Measurements from ENCODE around the gene KLHL26. TPM values are rescaled to one million over a fixed set of nuclear protein-coding genes. Genes with fewer than 3 reads are reported as not detected.
A peak's percentile ranks its signal among the peaks of the same experiment; 100 is the strongest.

Gene KLHL26
- total RNA-seq, 2 donors from 2014 or later, result 7.3 to 14.7 TPM

DNA sequence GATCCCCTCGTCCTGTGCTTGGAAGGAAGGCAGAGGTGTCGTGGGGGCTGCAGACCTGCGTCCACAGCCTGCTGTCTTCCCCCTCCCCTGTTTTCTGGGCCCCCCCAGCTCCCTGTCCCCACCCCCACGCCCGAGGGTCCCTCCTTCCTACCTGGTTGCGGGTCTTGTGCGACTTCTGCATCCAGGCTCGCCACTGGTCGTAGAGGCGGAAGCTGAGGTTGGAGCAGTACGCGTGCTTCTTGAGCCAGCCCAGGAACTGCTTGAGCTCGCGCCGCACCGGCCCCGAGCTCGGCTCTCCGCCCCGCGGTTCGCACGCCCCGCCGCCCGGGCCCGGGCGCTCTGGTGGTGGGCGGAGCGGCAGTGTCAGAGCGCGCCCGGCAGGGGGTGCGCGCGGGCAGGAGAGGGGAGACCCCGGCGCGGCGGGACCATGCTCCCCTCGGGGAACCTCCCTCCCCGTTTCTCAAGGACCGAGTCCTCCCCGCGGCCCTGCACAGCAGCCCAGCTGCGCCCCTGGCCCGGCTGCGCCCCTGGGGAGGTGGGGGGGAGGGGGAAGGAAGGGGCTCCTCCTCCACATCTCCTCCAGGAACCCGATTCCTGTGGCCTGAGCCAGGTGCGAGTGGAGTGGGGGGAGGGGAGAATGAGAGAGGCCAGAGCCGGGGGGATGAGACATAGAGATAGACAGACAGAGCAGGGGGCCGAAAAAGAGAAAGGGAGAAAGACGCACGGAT is 42.6 kb upstream of the KLHL26 start:
- Histone ChIP-seq H3K36me3 (no peaks in the 10 kb centered on the region), H3K9ac (ENCODE audit: low read depth in 2 of 2, low read length in 2 of 2) (peak overlapping the region in 1 of 2 donors; percentile 35), H3K4me3 (peak overlapping the region; percentile 19), H3K27ac (no peak overlapping the region), H3K4me1 (peaks cover 17% of the 10 kb centered on the region), H3K9me3 (no peaks in the 10 kb centered on the region), H3K27me3 (peaks cover 18% of the 10 kb centered on the region)
- intact Hi-C loops (cut with DNase I), result loop anchor here (5.0 kb wide), 1 partner anchor 253 kb away; no protein-coding TSS in a partner anchor
- DNase-seq, result peak; percentile 73
- TF ChIP-seq, protein P1, sequence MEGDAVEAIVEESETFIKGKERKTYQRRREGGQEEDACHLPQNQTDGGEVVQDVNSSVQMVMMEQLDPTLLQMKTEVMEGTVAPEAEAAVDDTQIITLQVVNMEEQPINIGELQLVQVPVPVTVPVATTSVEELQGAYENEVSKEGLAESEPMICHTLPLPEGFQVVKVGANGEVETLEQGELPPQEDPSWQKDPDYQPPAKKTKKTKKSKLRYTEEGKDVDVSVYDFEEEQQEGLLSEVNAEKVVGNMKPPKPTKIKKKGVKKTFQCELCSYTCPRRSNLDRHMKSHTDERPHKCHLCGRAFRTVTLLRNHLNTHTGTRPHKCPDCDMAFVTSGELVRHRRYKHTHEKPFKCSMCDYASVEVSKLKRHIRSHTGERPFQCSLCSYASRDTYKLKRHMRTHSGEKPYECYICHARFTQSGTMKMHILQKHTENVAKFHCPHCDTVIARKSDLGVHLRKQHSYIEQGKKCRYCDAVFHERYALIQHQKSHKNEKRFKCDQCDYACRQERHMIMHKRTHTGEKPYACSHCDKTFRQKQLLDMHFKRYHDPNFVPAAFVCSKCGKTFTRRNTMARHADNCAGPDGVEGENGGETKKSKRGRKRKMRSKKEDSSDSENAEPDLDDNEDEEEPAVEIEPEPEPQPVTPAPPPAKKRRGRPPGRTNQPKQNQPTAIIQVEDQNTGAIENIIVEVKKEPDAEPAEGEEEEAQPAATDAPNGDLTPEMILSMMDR (IDR thresholded peaks at IDR 0.05), result peak; percentile 78

DNA sequence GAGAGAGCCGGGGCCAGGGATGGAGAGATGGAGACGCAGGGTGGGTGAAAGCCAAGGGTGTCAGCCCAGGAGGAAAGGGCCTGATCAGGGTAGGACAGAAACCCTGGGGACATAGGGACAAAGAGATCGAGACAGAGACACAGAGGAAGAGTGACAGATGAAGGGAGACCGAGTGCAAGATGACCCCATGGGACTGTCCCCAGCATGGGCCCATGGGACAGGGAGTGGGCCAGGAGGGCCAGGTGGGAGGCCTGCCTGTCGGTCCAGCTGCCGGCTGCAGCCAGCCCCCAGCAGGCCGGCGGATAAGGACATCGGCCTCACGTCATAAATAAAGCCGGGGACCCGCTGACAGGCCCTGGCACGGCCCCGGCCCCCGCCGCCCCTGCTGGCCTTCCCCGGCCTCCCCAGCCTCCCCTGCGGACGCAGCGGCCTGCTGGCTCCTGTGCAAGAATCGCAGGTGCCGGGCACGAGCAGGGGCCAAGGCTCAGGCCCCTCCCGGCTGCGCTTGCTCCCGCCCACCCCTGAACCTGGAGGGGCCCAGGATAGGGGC is 41.9 kb upstream of the KLHL26 start:
- H3K9me3 ChIP-seq, result no peaks in the 10 kb centered on the region
- peak overlapping the region; percentile 19 for H3K4me3 ChIP-seq
- no peaks in the 10 kb centered on the region for H3K36me3 ChIP-seq
- peaks cover 10% of the 10 kb centered on the region for H3K4me1 ChIP-seq
- peaks cover 21% of the 10 kb centered on the region for H3K27me3 ChIP-seq
- H3K27ac ChIP-seq, result no peak overlapping the region
- DNase-seq, result no peak
- intact Hi-C loops (cut with DNase I), result loop anchor here (5.0 kb wide), 1 partner anchor 252 kb away; no protein-coding TSS in a partner anchor
- no peak overlapping the region for H3K9ac ChIP-seq (ENCODE audit: low read depth in 2 of 2, low read length in 2 of 2)
- TF ChIP-seq, protein P1 (IDR thresholded peaks at IDR 0.05), result no peak

DNA sequence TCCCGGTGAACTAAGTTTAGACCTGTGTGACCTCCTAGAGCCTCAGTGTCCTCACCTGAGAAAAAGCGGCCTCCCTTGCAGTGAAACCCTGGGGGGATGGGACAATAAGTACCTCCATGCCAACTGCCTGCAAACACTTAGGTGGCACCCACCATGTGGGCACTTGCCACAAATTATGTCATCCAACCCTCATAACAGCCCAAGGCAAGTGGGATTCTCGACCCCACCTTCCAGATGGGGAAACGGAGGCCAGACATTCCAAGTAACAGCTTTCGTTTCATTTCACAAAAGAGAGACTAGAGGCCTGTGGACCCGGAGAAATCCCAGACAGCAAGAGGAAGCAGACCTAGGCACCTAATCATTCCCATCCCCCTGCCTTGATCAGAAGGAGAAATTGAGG is 41.4 kb upstream of the KLHL26 start:
- Histone ChIP-seq H3K36me3 (no peaks in the 10 kb centered on the region), H3K9ac (ENCODE audit: low read depth in 2 of 2, low read length in 2 of 2) (no peak overlapping the region), H3K4me1 (peaks cover 10% of the 10 kb centered on the region), H3K9me3 (no peaks in the 10 kb centered on the region), H3K27me3 (peaks cover 23% of the 10 kb centered on the region), H3K4me3 (no peak overlapping the region), H3K27ac (no peak overlapping the region)
- TF ChIP-seq, protein P1 (IDR thresholded peaks at IDR 0.05), result no peak
- intact Hi-C loops (cut with DNase I), result no loop called here
- no peak for DNase-seq

DNA sequence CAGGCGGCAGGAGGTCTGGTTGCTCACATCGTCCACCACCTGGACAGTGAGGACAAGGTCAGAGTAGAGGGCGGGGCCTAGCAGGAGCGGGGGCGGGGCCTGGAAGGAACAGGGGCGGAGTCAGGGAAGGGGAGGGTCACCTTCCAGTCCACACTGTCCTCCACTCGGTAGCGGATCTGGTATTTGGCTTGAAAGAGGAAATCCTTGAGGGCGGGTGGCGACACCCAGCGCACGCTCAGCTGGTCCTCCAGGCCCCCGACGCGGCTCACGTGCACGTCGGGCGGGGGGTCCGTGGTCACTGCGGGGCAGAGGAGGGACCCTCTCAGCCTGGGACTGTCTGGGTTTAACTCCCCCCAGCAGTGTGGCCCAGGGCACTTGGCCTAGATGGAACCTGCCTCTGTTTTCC is 40.1 kb upstream of the KLHL26 start:
- no peak overlapping the region for H3K27ac ChIP-seq
- no peak overlapping the region for H3K9ac ChIP-seq (ENCODE audit: low read depth in 2 of 2, low read length in 2 of 2)
- no peaks in the 10 kb centered on the region for H3K9me3 ChIP-seq
- no peaks in the 10 kb centered on the region for H3K36me3 ChIP-seq
- TF ChIP-seq, protein P1 (IDR thresholded peaks at IDR 0.05), result no peak
- no peak overlapping the region for H3K4me3 ChIP-seq
- peaks cover 23% of the 10 kb centered on the region for H3K27me3 ChIP-seq
- DNase-seq, result peak; percentile 66
- H3K4me1 ChIP-seq, result peaks cover 10% of the 10 kb centered on the region
- intact Hi-C loops (cut with DNase I), result no loop called here

DNA sequence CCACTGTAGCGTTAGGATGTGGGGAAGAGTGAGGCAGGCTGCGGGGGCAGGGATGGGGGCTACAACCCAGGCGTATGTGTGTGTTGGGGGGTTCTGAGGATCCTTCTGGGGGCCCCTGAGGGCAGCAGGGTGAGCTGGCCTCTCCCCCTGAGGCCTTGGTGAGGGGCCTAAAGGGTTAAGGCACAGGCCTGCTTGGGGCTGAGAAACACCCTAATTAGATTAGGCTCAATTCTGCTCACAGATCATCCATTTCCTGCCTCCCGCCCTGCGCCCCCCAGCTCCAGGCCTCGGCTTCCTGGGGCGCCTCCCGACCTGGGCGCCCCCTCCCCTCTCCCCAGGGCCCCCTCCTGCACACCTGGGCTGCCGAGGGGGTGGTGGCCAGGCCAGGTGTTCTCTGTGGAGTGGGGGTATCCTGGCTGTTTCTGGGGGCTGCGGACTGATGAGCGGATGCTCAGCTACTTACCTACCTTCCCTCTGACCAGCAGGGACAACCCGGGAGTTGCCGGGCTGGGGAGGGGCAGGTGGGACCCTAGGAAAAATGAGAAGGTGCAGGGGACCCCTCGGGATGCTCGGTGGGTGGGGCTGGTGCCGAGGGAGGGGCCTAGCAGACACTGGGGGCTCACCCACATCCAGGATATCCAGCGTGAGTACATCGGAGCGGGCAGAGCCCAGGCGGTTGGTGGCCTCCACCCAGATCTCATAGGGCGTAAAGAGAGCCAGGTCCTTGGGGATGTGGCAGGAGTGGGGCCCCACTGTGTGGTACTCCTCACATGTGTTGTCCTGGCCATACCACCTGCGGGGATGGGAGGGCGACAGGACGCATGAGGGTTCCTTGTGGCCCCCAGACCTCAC is 38.8 kb upstream of the KLHL26 start:
- Histone ChIP-seq H3K4me1 (peaks cover 10% of the 10 kb centered on the region), H3K36me3 (no peaks in the 10 kb centered on the region), H3K27me3 (peaks cover 30% of the 10 kb centered on the region), H3K9me3 (no peaks in the 10 kb centered on the region), H3K27ac (no peak overlapping the region), H3K4me3 (no peak overlapping the region), H3K9ac (ENCODE audit: low read depth in 2 of 2, low read length in 2 of 2) (no peak overlapping the region)
- no peak for DNase-seq
- TF ChIP-seq, protein P1 (IDR thresholded peaks at IDR 0.05), result no peak
- intact Hi-C loops (cut with DNase I), result no loop called here

Measured in colonic mucosa (tissue), 4 donors.